ENCODE data around the gene MEGF11. TPM values are rescaled to one million over a fixed set of nuclear protein-coding genes. Genes with fewer than 3 reads are reported as not detected.

MEGF11 gene
- 0.60 and 1.2 TPM in 2 replicates for total RNA-seq
- long read RNA-seq, partial matches to known transcripts: 1 of 4 reads
- long read RNA-seq, other reads (novel, unspliced or antisense): 3 of 4 reads

- Mint-ChIP-seq H3K4me3 (ENCODE audit: low read depth) (peak within 1 kb of the TSS; percentile 69), H3K36me3 (ENCODE audit: insufficient read depth) (no peaks in the 10 kb centered on the region), H3K9me3 (ENCODE audit: low read depth) (no peaks in the 10 kb centered on the region), H3K4me1 (ENCODE audit: low read depth) (peaks cover 8% of the 10 kb centered on the region), H3K27ac (no peak within 1 kb of the TSS), H3K27me3 (peaks cover 90% of the 10 kb centered on the region)
- DNase-seq (ENCODE audit: low spot score, unreplicated experiment): peak; percentile 23
- TF ChIP-seq CTCF (IDR thresholded peaks at IDR 0.05; ENCODE audit: unreplicated experiment): no peak
These were observed at the start of gene MEGF11 for GRCh38 chr15:66253418-66254088. Gene MEGF11 (minus strand): TSS chr15:66253750. CDS start chr15:66128403, 125,347 bp downstream.

- no peak for DNase-seq (ENCODE audit: low spot score, unreplicated experiment)
- TF ChIP-seq CTCF (IDR thresholded peaks at IDR 0.05; ENCODE audit: unreplicated experiment): no peak
- H3K36me3 Mint-ChIP-seq (ENCODE audit: insufficient read depth): peaks cover 13% of the 10 kb centered on the region
- no peaks in the 10 kb centered on the region for H3K27me3 Mint-ChIP-seq
- H3K4me3 Mint-ChIP-seq (ENCODE audit: low read depth): no peak overlapping the region
- no peak overlapping the region for H3K27ac Mint-ChIP-seq
- H3K9me3 Mint-ChIP-seq (ENCODE audit: low read depth): no peaks in the 10 kb centered on the region
- H3K4me1 Mint-ChIP-seq (ENCODE audit: low read depth): peaks cover 12% of the 10 kb centered on the region
These were observed 49.1 kb upstream of the MEGF11 start for GRCh38 chr15:66302489-66303278.

GRCh38 chr15:66298803-66299251 is 45.3 kb upstream of the MEGF11 start:
- H3K9me3 Mint-ChIP-seq (ENCODE audit: low read depth): no peaks in the 10 kb centered on the region
- peaks cover 17% of the 10 kb centered on the region for H3K36me3 Mint-ChIP-seq (ENCODE audit: insufficient read depth)
- no peak overlapping the region for H3K27ac Mint-ChIP-seq
- peaks cover 23% of the 10 kb centered on the region for H3K4me1 Mint-ChIP-seq (ENCODE audit: low read depth)
- DNase-seq (ENCODE audit: low spot score, unreplicated experiment): no peak
- H3K27me3 Mint-ChIP-seq: no peaks in the 10 kb centered on the region
- no peak for TF ChIP-seq CTCF (IDR thresholded peaks at IDR 0.05; ENCODE audit: unreplicated experiment)
- H3K4me3 Mint-ChIP-seq (ENCODE audit: low read depth): no peak overlapping the region

GRCh38 chr15:66296186-66296585 is 42.6 kb upstream of the MEGF11 start:
- no peak for TF ChIP-seq CTCF (IDR thresholded peaks at IDR 0.05; ENCODE audit: unreplicated experiment)
- Mint-ChIP-seq H3K27ac (no peak overlapping the region), H3K36me3 (ENCODE audit: insufficient read depth) (peaks cover 15% of the 10 kb centered on the region), H3K27me3 (no peaks in the 10 kb centered on the region), H3K4me1 (ENCODE audit: low read depth) (peaks cover 29% of the 10 kb centered on the region), H3K9me3 (ENCODE audit: low read depth) (no peaks in the 10 kb centered on the region), H3K4me3 (ENCODE audit: low read depth) (no peak overlapping the region)
- no peak for DNase-seq (ENCODE audit: low spot score, unreplicated experiment)

- H3K27ac Mint-ChIP-seq: peak overlapping the region; percentile 93
These were observed 41.3 kb upstream of the MEGF11 start for GRCh38 chr15:66294932-66295235.

More at GRCh38 chr15:66294932-66295235, 41.3 kb upstream of the MEGF11 start:
- no peak for TF ChIP-seq CTCF (IDR thresholded peaks at IDR 0.05; ENCODE audit: unreplicated experiment)
- Mint-ChIP-seq H3K36me3 (ENCODE audit: insufficient read depth) (peaks cover 11% of the 10 kb centered on the region), H3K4me3 (ENCODE audit: low read depth) (peak overlapping the region; percentile 81), H3K27me3 (no peaks in the 10 kb centered on the region), H3K9me3 (ENCODE audit: low read depth) (no peaks in the 10 kb centered on the region), H3K4me1 (ENCODE audit: low read depth) (peaks cover 29% of the 10 kb centered on the region)
- DNase-seq (ENCODE audit: low spot score, unreplicated experiment): no peak
